ENCODE results near the gene RPS6KB2.
"Not testable (repeated sequence)": the region's sequence is repeated elsewhere in the genome, so short reads cannot be mapped to it uniquely, and the experiment has no call there.

RPS6KB2 gene

GRCh38 chr11:67466962-67467771 is 38.9 kb downstream of the RPS6KB2 start:
- DNase-seq, result no peak

GRCh38 chr11:67468056-67468455 is 39.8 kb downstream of the RPS6KB2 start:
- DNase-seq, result peak; percentile 44 to 54

DNA sequence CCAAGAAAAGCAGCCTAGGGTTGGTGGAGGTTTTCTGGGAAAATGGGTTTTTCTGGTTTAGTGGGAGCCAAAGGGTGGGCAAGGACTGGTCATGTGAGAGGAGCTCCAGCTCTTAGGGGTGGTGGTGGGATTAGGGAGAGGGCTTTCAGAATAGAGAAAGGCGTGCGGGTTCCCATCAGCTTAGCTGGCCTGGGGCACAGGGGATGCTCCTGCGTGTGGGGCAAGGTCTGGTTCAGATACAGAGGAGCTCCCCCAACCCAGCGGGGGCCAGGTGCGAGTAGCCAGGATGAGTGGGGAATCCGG is 40.1 kb downstream of the RPS6KB2 start:
- peak in 1 of 2 experiments; percentile 51 for DNase-seq

DNA sequence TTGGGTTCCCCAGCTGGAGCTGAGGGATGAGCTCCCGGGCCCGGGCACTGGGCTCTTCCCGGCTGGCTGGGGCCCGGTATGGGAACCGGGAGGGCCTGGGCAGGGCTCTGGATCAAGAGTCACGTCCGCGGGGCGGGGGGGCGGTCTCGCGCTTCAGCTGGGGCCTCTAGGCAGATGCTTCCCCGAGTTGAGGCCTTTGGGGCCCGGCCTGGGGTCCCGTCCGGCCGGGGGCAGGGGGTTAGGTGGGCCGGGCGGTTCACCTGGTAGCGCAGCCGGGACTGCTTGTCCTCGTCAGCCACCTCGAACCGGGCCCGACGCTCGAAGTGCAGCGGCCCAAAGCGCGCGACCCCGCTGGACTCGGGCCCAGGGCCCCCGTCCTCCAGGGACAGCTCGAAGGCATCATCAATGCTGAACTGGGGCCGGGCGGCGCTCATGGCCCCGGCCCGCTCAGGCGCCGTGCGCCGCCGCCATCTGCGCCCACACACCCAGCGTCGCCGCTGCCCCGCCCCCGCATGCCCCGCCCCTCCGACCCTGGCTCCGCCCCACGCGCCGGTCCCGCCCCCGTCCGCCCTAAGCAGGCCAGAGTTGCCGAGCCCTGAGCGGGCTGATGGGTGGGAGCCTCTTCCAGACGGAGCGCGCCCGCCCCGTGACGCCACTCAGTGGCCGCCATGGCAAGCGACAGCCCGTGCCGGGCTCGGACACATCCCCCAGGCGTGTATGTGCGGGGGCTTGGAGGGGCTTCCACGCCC is 40.6 kb downstream of the RPS6KB2 start, which contains the start of gene TMEM134:
TMEM134 (minus strand) TSS at position 493 of the 749 bp plus-strand sequence; CDS start at position 434, 59 bp downstream.
- DNase-seq, result peak; percentile 93 to 94

DNA sequence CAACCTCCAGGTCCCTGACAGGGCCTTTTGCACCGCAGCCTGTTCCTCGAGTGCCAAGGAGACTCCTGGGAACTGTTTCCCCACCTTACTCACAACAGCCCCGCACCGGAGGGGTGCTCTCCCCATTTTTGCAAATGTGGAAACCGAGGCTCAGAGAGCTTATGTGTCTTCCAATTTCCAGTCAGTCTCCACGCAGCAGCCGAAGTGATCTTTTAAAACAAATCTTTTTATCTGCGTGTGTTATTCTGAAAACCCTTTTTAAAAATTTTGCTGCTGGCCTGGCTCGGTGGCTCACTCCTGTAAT is 41.2 kb downstream of the RPS6KB2 start:
- no peak for DNase-seq

GRCh38 chr11:67470337-67471002 is 42.2 kb downstream of the RPS6KB2 start:
- no peak for DNase-seq

DNA sequence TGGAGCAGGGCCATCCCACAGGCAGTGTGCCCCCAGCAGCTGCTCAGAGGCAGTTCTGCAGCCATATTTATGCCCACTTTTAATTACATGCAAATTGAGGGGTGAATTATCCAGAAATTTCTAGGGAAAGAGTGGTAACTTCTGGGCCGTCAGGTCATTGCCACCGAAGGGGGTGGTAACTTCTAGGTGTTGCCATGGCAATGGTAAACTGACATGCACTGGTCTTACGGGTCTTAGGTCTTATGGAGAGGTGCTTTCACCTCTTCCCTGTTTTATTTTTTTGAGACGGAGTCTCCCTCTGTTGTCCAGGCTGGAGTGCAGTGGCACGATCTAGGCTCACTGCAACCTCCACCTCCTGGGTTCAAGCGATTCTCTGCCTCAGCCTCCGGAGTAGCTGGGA is 44.6 kb downstream of the RPS6KB2 start:
- DNase-seq, result no peak

- DNase-seq, result not testable (repeated sequence)
Measured at GRCh38 chr11:67476692-67477091, 48.4 kb downstream of the RPS6KB2 start.

GRCh38 chr11:67477344-67478050 is 49.2 kb downstream of the RPS6KB2 start:
- DNase-seq, result not testable (repeated sequence)

DNA sequence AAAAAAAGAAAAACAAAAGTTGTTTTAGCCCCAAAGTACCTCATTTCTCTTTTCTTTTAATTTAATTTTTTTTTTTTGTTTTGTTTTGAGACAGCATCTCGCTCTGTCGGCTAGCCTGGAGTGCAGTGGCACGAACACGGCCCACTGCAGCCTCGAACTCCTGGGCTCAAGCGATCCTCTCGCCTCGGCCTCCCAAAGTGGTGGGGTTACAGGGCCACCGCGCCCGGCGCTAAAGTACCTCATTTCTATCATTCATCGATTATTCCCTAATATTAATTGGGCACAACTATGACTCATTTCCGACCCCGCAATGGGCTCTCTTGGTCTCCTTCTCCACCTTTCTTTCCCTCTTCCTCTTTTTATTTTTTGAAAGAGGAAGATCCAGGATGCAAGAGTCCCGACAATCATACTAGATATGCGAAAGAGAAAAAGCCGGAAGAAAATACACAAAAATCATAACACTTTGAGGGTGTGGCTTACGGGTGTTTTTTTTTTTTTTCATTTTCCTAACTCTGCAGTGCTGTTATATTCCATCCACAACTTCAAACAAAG is 54.1 kb downstream of the RPS6KB2 start:
- DNase-seq, result peak in 1 of 2 experiments; percentile 31

- peak; percentile 98 for DNase-seq
Measured at GRCh38 chr11:67482827-67483798, 54.8 kb downstream of the RPS6KB2 start, which contains the start of gene AIP. TSS of gene AIP (plus strand) at chr11:67483026. CDS start at chr11:67483159, 133 bp downstream.

DNA sequence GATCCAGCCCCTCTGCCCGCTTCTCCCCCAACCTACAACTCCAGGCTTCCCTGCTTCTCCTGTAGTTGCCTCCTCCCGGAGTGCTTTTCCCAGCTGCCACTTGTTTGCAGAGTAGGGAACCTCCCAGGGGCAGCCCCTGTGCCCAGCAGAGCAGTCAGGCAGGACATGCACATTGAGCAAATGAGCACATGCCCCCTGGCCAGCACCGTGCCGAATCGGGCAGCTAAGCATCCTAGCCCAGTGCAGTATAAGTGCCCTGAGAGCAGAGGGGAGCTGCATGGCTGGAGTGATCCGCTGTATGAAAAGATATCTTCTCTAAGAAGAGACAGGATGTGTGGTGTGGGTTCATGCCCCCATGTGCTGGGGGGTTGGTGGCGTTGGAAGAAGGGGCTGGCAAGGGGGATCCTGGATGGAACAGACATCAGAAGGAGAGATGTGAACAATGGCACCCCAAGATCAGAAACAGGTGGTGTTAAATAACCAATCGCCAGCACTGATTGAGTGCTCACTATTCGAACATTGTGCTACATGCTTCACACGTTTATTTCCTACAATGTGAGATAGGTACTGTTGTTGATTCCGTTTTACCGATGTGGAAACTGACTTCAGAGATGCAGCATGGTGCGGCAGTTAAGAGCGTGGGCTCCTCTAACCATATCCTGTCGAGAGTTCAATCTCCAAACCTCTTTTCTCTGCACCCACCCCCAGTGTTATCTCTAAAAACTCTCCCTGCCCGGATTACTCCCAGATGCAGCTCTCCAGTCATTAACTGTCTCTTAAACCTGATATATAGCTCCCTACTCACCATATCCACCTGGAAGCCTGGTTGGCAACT is 55.8 kb downstream of the RPS6KB2 start:
- DNase-seq, result peak; percentile 71 to 72

- peak; percentile 85 to 86 for DNase-seq
Measured at GRCh38 chr11:67484847-67485311, 56.6 kb downstream of the RPS6KB2 start.
